SK-N-SH (cell line): ENCODE measurements around the gene DUOXA2. TPM values are rescaled to one million over a fixed set of nuclear protein-coding genes. Genes with fewer than 3 reads are reported as not detected.

Experiments
- CTCF ChIA-PET: fragments of 300-600, 350-600 bp; formaldehyde crosslinking; extraction: SDS; loops from one replicate; lab custom pipeline; 2021; lab: Yijun Ruan, JAX
- POLR2A ChIA-PET: fragments of 350-600 bp; sonication (Branson Sonifier 250); formaldehyde crosslinking; extraction: SDS; loops from one replicate; lab custom pipeline; 2020; ENCODE audit warnings: antibody characterized with exemption, inconsistent platforms; lab: Yijun Ruan, JAX
- DNase-seq: peaks from one replicate; pipeline ENCODE4 v3.0.0; 2012
- H2AFZ ChIP-seq: fragments of 200-600 bp; sonication (generic); 2 replicates; pipeline ENCODE4 v1.8.1; 2016; ENCODE audit warnings: antibody characterized with exemption, mild to moderate bottlenecking, low read depth
- H3F3A ChIP-seq: fragments of 200-600 bp; sonication (generic); replicated peaks from 2 replicates; pipeline ENCODE3; 2016; ENCODE audit warnings: antibody characterized with exemption, mild to moderate bottlenecking; ENCODE audit not compliant: insufficient read depth
- H3K27ac ChIP-seq, 2 experiments: fragments of 200-500 bp in 1 of 2; fragments of 200-600 bp in 1 of 2; sonication (Bioruptor generic) in 1 of 2; sonication (generic), shearing (Covaris generic) in 1 of 2; 2 replicates each; pipeline versions ENCODE4 v1.5.1 to v1.6.1; 2014 to 2016; ENCODE audit warnings: low read depth in 2 of 2, inconsistent platforms in 1 of 2, low read length in 1 of 2, mild to moderate bottlenecking in 1 of 2, mixed read lengths in 1 of 2
- H3K27me3 ChIP-seq: fragments of 200-600 bp; sonication (generic), shearing (Covaris generic); 2 replicates; pipeline ENCODE4 v1.6.1; 2016; ENCODE audit warnings: mixed run types; ENCODE audit not compliant: insufficient read depth
- H3K36me3 ChIP-seq, 2 experiments: fragments of 200-500 bp in 1 of 2; fragments of 200-600 bp in 1 of 2; sonication (Bioruptor generic) in 1 of 2; sonication (generic) in 1 of 2; replicated peaks in 1 of 2; 2 replicates each; pipeline versions ENCODE3 to v1.5.1; 2014 to 2016; ENCODE audit warnings: low read length in 1 of 2, mild to moderate bottlenecking in 1 of 2; ENCODE audit not compliant: insufficient read depth in 2 of 2, control insufficient read depth in 1 of 2
- H3K4me1 ChIP-seq, 2 experiments: fragments of 200-500 bp in 1 of 2; fragments of 200-600 bp in 1 of 2; sonication (Bioruptor generic) in 1 of 2; sonication (generic), shearing (Covaris generic) in 1 of 2; 2 replicates each; pipeline versions ENCODE4 v1.5.1 to v1.6.1; 2014 to 2016; ENCODE audit warnings: low read depth in 1 of 2, low read length in 1 of 2, mixed run types in 1 of 2; ENCODE audit not compliant: insufficient read depth in 2 of 2, control insufficient read depth in 1 of 2
- H3K4me2 ChIP-seq: fragments of 200-600 bp; sonication (generic), shearing (Covaris generic); 2 replicates; pipeline ENCODE4 v1.6.1; 2017; ENCODE audit warnings: mixed run types
- H3K4me3 ChIP-seq, 2 experiments: fragments of 200-500 bp in 1 of 2; fragments of 200-600 bp in 1 of 2; sonication (Bioruptor generic) in 1 of 2; sonication (generic), shearing (Covaris generic) in 1 of 2; 2 replicates each; pipeline versions ENCODE4 v1.5.1 to v1.8.1; 2014 to 2016; ENCODE audit warnings: low read depth in 2 of 2, inconsistent platforms in 1 of 2, low read length in 1 of 2, mild to moderate bottlenecking in 1 of 2, mixed read lengths in 1 of 2, moderate library complexity in 1 of 2
- H3K79me2 ChIP-seq: fragments of 200-600 bp; sonication (generic); 2 replicates; pipeline ENCODE4 v1.8.1; 2017; ENCODE audit warnings: mild to moderate bottlenecking; ENCODE audit not compliant: insufficient read depth
- H3K9ac ChIP-seq: fragments of 200-600 bp; sonication (generic); 2 replicates; pipeline ENCODE4 v1.6.1; 2017; ENCODE audit warnings: mixed run types
- H3K9me2 ChIP-seq: fragments of 200-600 bp; sonication (generic); 2 replicates; pipeline ENCODE4 v1.6.1; 2017; ENCODE audit warnings: mixed run types
- H3K9me3 ChIP-seq: fragments of 200-600 bp; sonication (generic); 2 replicates; pipeline ENCODE4 v1.6.1; 2017; ENCODE audit warnings: mixed run types, mild to moderate bottlenecking, moderate library complexity
- H4K20me1 ChIP-seq: fragments of 200-600 bp; sonication (generic); 2 replicates; pipeline ENCODE4 v1.6.1; 2017; ENCODE audit warnings: mild to moderate bottlenecking, mixed run types; ENCODE audit not compliant: insufficient read depth
- ELF1 ChIP-seq: IDR thresholded peaks from 2 replicates; pipeline ENCODE4 v1.4.0; 2012
- EP300 ChIP-seq, 2 experiments: IDR thresholded peaks; 2 replicates each; pipeline versions ENCODE4 v1.4.0 to v1.6.1; 2012; ENCODE audit warnings: borderline replicate concordance in 1 of 2, low read depth in 1 of 2, low read length in 1 of 2
- FOSL2 ChIP-seq: IDR thresholded peaks from 2 replicates; pipeline ENCODE4 v1.4.0; 2012; ENCODE audit warnings: low read depth, mild to moderate bottlenecking, moderate library complexity, borderline replicate concordance
- FOXM1 ChIP-seq: IDR thresholded peaks from 2 replicates; pipeline ENCODE4 v1.4.0; 2012; ENCODE audit warnings: low read depth, mild to moderate bottlenecking
- JUND ChIP-seq: IDR thresholded peaks from 2 replicates; pipeline ENCODE4 v1.4.0; 2012
- MEF2A ChIP-seq: IDR thresholded peaks from 2 replicates; pipeline ENCODE4 v1.4.0; 2012; ENCODE audit warnings: low read depth, borderline replicate concordance
- NFIC ChIP-seq: IDR thresholded peaks from 2 replicates; pipeline ENCODE4 v1.4.0; 2012; ENCODE audit warnings: borderline replicate concordance
- RCOR1 ChIP-seq: fragments of 150-350 bp; IDR thresholded peaks from 2 replicates; pipeline ENCODE4 v1.6.1; 2017; ENCODE audit warnings: antibody characterized with exemption, low read length
- RFX5 ChIP-seq: IDR thresholded peaks from 2 replicates; pipeline ENCODE4 v1.6.1; 2012; ENCODE audit warnings: mild to moderate bottlenecking, improper control_type of control experiment, low read length
- RXRA ChIP-seq: IDR thresholded peaks from 2 replicates; pipeline ENCODE4 v1.4.0; 2012; ENCODE audit warnings: low read depth, mild to moderate bottlenecking, borderline replicate concordance
- SIN3A ChIP-seq: IDR thresholded peaks from 2 replicates; pipeline ENCODE4 v1.6.1; 2012; ENCODE audit warnings: low read depth, mild to moderate bottlenecking, low read length, moderate library complexity, borderline replicate concordance
- TAF1 ChIP-seq: IDR thresholded peaks from 2 replicates; pipeline ENCODE4 v1.6.1; 2012; ENCODE audit warnings: low read depth, mild to moderate bottlenecking, low read length, moderate library complexity, borderline replicate concordance
- WGBS: methylation state at CpG from one replicate; pipeline ENCODE4 v1.1.6; 2017; ENCODE audit warnings: low lambda C conversion rate; 5-methylcytosine and 5-hydroxymethylcytosine counted together
- polyA plus RNA-seq, 3 experiments: library from polyadenylated mRNA; depleted of rRNA; stranded (reverse); fragments of >200 nt; gene quantifications; 2 replicates each; pipeline ENCODE4 v1.2.3, GENCODE V29; 2012
- TF ChIP-seq, protein P1 (sequence below): fragments of 200-600 bp; sonication (generic); IDR thresholded peaks from 2 replicates; pipeline ENCODE4 v1.6.1; 2017; ENCODE audit warnings: antibody characterized with exemption, mild to moderate bottlenecking, moderate library complexity
- TF ChIP-seq, protein P2 (sequence below): fragments of 150-350 bp; IDR thresholded peaks from 2 replicates; pipeline ENCODE4 v1.6.1; 2017; ENCODE audit warnings: antibody characterized with exemption, low read length, low read depth, borderline replicate concordance
- TF ChIP-seq, protein P3 (sequence below): IDR thresholded peaks from 2 replicates; pipeline ENCODE4 v1.6.1; 2012; ENCODE audit warnings: mild to moderate bottlenecking, low read depth, low read length, moderate library complexity

Gene DUOXA2
- polyA plus RNA-seq, 1 of the 3 experiments (the other 2 are of a cell fraction): not detected

DNA sequence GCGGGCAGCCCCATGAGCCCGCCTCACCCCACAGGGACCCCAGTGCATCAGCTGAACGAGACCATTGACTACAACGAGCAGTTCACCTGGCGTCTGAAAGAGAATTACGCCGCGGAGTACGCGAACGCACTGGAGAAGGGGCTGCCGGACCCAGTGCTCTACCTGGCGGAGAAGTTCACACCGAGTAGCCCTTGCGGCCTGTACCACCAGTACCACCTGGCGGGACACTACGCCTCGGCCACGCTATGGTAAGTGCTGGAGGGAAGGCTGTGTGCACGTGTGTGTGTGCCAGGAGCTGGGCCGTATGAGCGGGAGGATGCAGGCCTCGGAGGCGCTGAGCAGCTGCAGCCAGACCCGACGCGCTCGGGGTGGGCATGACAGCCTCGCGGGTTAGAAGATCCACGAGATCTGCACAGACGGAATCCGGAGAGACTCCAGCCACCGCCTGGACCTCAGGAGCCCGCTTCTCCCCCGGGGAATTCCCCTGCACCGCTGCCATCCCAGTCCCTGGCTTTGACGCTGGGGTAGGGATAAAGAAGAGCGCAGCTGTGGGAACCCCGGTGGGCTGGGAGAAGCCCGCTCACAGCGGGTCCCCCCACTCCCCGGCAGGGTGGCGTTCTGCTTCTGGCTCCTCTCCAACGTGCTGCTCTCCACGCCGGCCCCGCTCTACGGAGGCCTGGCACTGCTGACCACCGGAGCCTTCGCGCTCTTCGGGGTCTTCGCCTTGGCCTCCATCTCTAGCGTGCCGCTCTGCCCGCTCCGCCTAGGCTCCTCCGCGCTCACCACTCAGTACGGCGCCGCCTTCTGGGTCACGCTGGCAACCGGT, 2.6 kb downstream of the DUOXA2 start:
- no peak overlapping the region for H3K4me2 ChIP-seq
- H4K20me1 ChIP-seq: no peaks in the 10 kb centered on the region
- ChIA-PET POLR2A (no interaction called here), CTCF (no interaction called here)
- peaks cover 4 to 28% of the 10 kb centered on the region in 2 experiments; a peak in 3 of 4 replicates for H3K4me1 ChIP-seq
- H3F3A ChIP-seq: no peaks in the 10 kb centered on the region
- H3K4me3 ChIP-seq: no peak overlapping the region
- no peaks in the 10 kb centered on the region for H3K79me2 ChIP-seq
- no peak overlapping the region for H2AFZ ChIP-seq
- H3K36me3 ChIP-seq: no peaks in the 10 kb centered on the region
- no peaks in the 10 kb centered on the region for H3K9me2 ChIP-seq
- no peak overlapping the region for H3K27ac ChIP-seq
- H3K9me3 ChIP-seq: no peaks in the 10 kb centered on the region
- no peak overlapping the region for H3K9ac ChIP-seq
- WGBS: 91% methylated on average over 39 of the region's 65 CpGs
- no peak for TF ChIP-seq TAF1
- TF ChIP-seq, protein P1, sequence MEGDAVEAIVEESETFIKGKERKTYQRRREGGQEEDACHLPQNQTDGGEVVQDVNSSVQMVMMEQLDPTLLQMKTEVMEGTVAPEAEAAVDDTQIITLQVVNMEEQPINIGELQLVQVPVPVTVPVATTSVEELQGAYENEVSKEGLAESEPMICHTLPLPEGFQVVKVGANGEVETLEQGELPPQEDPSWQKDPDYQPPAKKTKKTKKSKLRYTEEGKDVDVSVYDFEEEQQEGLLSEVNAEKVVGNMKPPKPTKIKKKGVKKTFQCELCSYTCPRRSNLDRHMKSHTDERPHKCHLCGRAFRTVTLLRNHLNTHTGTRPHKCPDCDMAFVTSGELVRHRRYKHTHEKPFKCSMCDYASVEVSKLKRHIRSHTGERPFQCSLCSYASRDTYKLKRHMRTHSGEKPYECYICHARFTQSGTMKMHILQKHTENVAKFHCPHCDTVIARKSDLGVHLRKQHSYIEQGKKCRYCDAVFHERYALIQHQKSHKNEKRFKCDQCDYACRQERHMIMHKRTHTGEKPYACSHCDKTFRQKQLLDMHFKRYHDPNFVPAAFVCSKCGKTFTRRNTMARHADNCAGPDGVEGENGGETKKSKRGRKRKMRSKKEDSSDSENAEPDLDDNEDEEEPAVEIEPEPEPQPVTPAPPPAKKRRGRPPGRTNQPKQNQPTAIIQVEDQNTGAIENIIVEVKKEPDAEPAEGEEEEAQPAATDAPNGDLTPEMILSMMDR: no peak
- no peak for TF ChIP-seq FOSL2
- TF ChIP-seq, protein P2, sequence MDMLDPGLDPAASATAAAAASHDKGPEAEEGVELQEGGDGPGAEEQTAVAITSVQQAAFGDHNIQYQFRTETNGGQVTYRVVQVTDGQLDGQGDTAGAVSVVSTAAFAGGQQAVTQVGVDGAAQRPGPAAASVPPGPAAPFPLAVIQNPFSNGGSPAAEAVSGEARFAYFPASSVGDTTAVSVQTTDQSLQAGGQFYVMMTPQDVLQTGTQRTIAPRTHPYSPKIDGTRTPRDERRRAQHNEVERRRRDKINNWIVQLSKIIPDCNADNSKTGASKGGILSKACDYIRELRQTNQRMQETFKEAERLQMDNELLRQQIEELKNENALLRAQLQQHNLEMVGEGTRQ: no peak
- no peak for TF ChIP-seq MEF2A
- TF ChIP-seq RXRA: no peak
- no peak for TF ChIP-seq JUND
- TF ChIP-seq EP300 (IDR thresholded peaks at IDR 0.05; ENCODE audit: borderline replicate concordance in 1 of 2, low read depth in 1 of 2, low read length in 1 of 2): no peak
- TF ChIP-seq RFX5: no peak
- TF ChIP-seq FOXM1: no peak
- no peak for TF ChIP-seq ELF1
- TF ChIP-seq SIN3A: no peak
- TF ChIP-seq, protein P3, sequence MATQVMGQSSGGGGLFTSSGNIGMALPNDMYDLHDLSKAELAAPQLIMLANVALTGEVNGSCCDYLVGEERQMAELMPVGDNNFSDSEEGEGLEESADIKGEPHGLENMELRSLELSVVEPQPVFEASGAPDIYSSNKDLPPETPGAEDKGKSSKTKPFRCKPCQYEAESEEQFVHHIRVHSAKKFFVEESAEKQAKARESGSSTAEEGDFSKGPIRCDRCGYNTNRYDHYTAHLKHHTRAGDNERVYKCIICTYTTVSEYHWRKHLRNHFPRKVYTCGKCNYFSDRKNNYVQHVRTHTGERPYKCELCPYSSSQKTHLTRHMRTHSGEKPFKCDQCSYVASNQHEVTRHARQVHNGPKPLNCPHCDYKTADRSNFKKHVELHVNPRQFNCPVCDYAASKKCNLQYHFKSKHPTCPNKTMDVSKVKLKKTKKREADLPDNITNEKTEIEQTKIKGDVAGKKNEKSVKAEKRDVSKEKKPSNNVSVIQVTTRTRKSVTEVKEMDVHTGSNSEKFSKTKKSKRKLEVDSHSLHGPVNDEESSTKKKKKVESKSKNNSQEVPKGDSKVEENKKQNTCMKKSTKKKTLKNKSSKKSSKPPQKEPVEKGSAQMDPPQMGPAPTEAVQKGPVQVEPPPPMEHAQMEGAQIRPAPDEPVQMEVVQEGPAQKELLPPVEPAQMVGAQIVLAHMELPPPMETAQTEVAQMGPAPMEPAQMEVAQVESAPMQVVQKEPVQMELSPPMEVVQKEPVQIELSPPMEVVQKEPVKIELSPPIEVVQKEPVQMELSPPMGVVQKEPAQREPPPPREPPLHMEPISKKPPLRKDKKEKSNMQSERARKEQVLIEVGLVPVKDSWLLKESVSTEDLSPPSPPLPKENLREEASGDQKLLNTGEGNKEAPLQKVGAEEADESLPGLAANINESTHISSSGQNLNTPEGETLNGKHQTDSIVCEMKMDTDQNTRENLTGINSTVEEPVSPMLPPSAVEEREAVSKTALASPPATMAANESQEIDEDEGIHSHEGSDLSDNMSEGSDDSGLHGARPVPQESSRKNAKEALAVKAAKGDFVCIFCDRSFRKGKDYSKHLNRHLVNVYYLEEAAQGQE: no peak
- no peak for TF ChIP-seq RCOR1
- TF ChIP-seq NFIC: no peak
- H3K27me3 ChIP-seq: peaks cover 39% of the 10 kb centered on the region
- DNase-seq: no peak
